ENCODE measurements around the gene MMP28.

The MMP28 gene

DNA sequence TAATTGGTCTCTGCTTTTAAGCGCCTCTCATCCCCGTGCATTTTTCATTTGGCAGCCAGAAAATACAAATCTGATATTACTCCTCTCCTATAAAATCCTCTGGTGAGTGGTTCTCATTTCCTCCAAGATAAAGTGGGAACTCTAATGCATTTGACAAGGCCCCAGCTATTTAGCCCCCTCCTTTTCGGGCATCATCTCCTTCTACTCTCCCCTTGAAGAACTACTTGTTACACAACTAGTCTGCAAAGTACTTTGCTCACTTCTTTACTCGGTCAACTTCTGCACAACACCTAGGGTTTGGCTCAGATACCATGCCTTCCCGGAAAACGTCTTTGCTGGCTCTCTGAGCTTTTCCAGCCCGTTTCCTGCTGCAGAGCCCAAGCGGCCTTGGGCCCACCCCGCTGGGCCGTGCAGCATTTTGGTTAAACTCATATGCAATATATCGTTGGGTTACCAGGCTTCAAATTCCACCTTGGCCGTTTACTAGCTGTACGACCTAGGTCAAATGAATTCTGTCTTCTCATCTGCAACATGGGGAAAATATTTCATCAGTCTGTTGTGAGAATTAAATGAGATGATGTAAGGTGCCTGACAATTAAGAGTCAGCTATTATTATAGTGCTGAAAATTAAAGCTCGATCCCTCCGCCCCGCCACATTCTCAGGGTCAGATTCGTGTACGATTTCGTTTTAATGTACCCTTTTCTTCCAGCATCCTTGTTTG lies 13.0 kb upstream of the MMP28 start:
- H3K9me3 ChIP-seq (ENCODE audit: control insufficient read depth, insufficient read depth, low read length) = no peaks in the 10 kb centered on the region
- H3K36me3 ChIP-seq (ENCODE audit: control insufficient read depth, low read length) = peaks cover 41% of the 10 kb centered on the region
- peak overlapping the region; percentile 87 for H3K27ac ChIP-seq (ENCODE audit: low read depth, low read length)
- peak overlapping the region; percentile 87 for H3K4me2 ChIP-seq (ENCODE audit: low read length)
- no peak for TF ChIP-seq EZH2phosphoT487 (IDR thresholded peaks at IDR 0.05; ENCODE audit: borderline replicate concordance, low read length)
- TF ChIP-seq, protein P1, sequence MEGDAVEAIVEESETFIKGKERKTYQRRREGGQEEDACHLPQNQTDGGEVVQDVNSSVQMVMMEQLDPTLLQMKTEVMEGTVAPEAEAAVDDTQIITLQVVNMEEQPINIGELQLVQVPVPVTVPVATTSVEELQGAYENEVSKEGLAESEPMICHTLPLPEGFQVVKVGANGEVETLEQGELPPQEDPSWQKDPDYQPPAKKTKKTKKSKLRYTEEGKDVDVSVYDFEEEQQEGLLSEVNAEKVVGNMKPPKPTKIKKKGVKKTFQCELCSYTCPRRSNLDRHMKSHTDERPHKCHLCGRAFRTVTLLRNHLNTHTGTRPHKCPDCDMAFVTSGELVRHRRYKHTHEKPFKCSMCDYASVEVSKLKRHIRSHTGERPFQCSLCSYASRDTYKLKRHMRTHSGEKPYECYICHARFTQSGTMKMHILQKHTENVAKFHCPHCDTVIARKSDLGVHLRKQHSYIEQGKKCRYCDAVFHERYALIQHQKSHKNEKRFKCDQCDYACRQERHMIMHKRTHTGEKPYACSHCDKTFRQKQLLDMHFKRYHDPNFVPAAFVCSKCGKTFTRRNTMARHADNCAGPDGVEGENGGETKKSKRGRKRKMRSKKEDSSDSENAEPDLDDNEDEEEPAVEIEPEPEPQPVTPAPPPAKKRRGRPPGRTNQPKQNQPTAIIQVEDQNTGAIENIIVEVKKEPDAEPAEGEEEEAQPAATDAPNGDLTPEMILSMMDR (IDR thresholded peaks at IDR 0.05; ENCODE audit: low read depth, low read length, poor library complexity, severe bottlenecking) = no peak
- H3K4me1 ChIP-seq (ENCODE audit: control insufficient read depth, low read length) = peaks cover 36% of the 10 kb centered on the region
- no peaks in the 10 kb centered on the region for H3F3A ChIP-seq (ENCODE audit: control insufficient read depth, insufficient read depth)
- H3K9me2 ChIP-seq (replicated peaks; ENCODE audit: control insufficient read depth, low read length) = no peaks in the 10 kb centered on the region
- H3K4me3 ChIP-seq (ENCODE audit: low read length) = peak overlapping the region; percentile 88
- no peaks in the 10 kb centered on the region for H3K27me3 ChIP-seq (ENCODE audit: control insufficient read depth, low read length)
- H4K20me1 ChIP-seq (ENCODE audit: control insufficient read depth, insufficient read depth, low read depth, low read length) = peaks cover 34% of the 10 kb centered on the region
- H3K79me2 ChIP-seq (ENCODE audit: control insufficient read depth, low read length) = peaks cover 46% of the 10 kb centered on the region

DNA sequence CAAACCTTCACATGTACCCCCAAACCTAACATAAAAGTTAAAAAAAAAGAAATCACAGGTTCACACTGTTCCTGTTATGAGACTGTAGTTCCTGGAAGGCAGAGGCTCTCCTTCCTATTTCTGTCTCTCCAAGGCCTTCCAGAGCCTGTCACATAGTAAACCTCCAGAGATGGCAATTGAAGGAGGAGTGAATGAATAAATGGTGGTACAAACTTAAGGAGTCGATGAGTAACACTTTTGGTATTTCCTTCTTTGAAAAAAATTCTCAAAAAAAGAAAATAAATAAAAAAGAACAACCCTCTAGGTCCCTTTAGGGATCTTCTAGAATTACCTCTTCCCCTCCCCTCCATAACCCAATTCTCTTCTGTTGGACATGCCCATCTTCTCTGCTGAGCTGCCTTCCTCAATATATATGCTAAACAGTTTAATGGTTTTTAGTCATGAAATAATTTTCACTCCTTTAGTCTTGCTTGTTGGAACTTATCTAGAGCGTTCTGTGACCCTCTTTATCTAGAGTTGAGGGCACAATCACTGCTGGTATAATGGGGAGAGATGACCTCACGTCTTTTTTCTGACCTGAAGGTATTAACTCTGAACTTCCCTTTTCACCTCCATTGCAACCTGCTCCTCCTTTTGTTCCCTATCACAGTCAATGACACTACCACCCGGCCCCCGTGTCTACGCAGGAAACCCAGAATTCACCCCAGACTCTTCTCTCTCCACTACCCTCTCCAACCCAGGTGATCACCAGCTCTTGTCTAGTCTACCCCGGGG lies 12.1 kb upstream of the MMP28 start:
- peaks cover 32% of the 10 kb centered on the region for H3K36me3 ChIP-seq (ENCODE audit: control insufficient read depth, low read length)
- H3K9me3 ChIP-seq (ENCODE audit: control insufficient read depth, insufficient read depth, low read length) = no peaks in the 10 kb centered on the region
- no peaks in the 10 kb centered on the region for H3K27me3 ChIP-seq (ENCODE audit: control insufficient read depth, low read length)
- no peaks in the 10 kb centered on the region for H3K9me2 ChIP-seq (replicated peaks; ENCODE audit: control insufficient read depth, low read length)
- peaks cover 26% of the 10 kb centered on the region for H4K20me1 ChIP-seq (ENCODE audit: control insufficient read depth, insufficient read depth, low read depth, low read length)
- peaks cover 33% of the 10 kb centered on the region for H3K4me1 ChIP-seq (ENCODE audit: control insufficient read depth, low read length)
- no peak overlapping the region for H3K27ac ChIP-seq (ENCODE audit: low read depth, low read length)
- no peaks in the 10 kb centered on the region for H3F3A ChIP-seq (ENCODE audit: control insufficient read depth, insufficient read depth)
- peaks cover 37% of the 10 kb centered on the region for H3K79me2 ChIP-seq (ENCODE audit: control insufficient read depth, low read length)
- TF ChIP-seq, protein P1 (IDR thresholded peaks at IDR 0.05; ENCODE audit: low read depth, low read length, poor library complexity, severe bottlenecking) = no peak
- no peak for TF ChIP-seq EZH2phosphoT487 (IDR thresholded peaks at IDR 0.05; ENCODE audit: borderline replicate concordance, low read length)
- peak overlapping the region; percentile 87 for H3K4me2 ChIP-seq (ENCODE audit: low read length)
- peak overlapping the region; percentile 88 for H3K4me3 ChIP-seq (ENCODE audit: low read length)

DNA sequence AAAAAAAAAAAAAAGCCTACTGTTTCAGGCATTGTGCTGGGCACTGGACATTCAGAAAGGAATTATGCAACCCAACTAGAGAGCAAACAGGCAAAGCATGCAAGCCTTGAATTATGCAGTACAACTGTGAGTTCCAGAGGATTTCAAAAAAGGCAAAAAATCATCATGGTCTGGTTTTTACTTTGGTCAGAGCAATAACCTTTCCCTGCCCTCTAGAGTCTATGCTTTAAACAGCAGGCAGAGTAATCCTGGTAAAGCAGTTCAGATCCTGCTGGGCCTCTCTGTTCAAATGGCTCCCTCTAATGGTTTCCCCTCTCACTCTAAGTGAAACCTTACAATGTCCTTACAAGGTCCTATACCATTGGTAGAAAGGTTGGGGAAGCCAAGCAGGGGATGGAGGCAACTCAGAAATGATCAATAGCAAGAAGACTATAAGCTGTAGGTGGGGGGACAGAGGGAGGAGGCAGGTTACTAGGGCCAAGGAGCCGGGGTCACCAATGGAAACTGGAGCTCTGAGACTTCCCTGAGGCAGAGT lies 9.3 kb upstream of the MMP28 start:
- Histone ChIP-seq H3K9me3 (ENCODE audit: control insufficient read depth, insufficient read depth, low read length) (no peaks in the 10 kb centered on the region), H3F3A (ENCODE audit: control insufficient read depth, insufficient read depth) (no peaks in the 10 kb centered on the region), H3K4me1 (ENCODE audit: control insufficient read depth, low read length) (peaks cover 25% of the 10 kb centered on the region), H3K79me2 (ENCODE audit: control insufficient read depth, low read length) (peaks cover 9% of the 10 kb centered on the region), H4K20me1 (ENCODE audit: control insufficient read depth, insufficient read depth, low read depth, low read length) (peaks cover under 1% of the 10 kb centered on the region; the same call in 1 of the 2 replicates), H3K4me2 (ENCODE audit: low read length) (no peak overlapping the region), H3K27ac (ENCODE audit: low read depth, low read length) (no peak overlapping the region), H3K9me2 (replicated peaks; ENCODE audit: control insufficient read depth, low read length) (no peaks in the 10 kb centered on the region), H3K4me3 (ENCODE audit: low read length) (no peak overlapping the region), H3K36me3 (ENCODE audit: control insufficient read depth, low read length) (peaks cover 4% of the 10 kb centered on the region), H3K27me3 (ENCODE audit: control insufficient read depth, low read length) (no peaks in the 10 kb centered on the region; the same call in 1 of the 2 replicates)
- TF ChIP-seq EZH2phosphoT487 (IDR thresholded peaks at IDR 0.05; ENCODE audit: borderline replicate concordance, low read length) = no peak
- TF ChIP-seq, protein P1 (IDR thresholded peaks at IDR 0.05; ENCODE audit: low read depth, low read length, poor library complexity, severe bottlenecking) = peak; percentile 86
